Right atrium auricular region (tissue), 2 donors: Measurements from ENCODE around the gene WFIKKN2. TPM values are rescaled to one million over a fixed set of nuclear protein-coding genes. Genes with fewer than 3 reads are reported as not detected.

ENCODE experiments used
- DNase-seq: peaks from one replicate; pipeline ENCODE4 v3.0.0-alpha.2; 2019; ENCODE audit warnings: low spot score
- H3K27ac ChIP-seq, 2 donors: fragments of 200-600 bp; sonication (generic); 1 replicate in 1 of 2; 2 replicates in 1 of 2; pipeline ENCODE4 v1.5.1; 2016 to 2019
- H3K27me3 ChIP-seq, 2 donors: fragments of 200-600 bp; sonication (generic); one replicate each; pipeline versions ENCODE4 v1.5.1 to v1.6.0; 2017 to 2019
- H3K36me3 ChIP-seq: fragments of 200-600 bp; sonication (generic); one replicate; pipeline ENCODE4 v1.5.1; 2016
- H3K4me1 ChIP-seq, 2 donors: fragments of 200-600 bp; sonication (generic); one replicate each; pipeline versions ENCODE4 v1.5.1 to v1.6.0; 2017 to 2019
- H3K4me3 ChIP-seq, 2 donors: fragments of 200-600 bp; sonication (generic); 1 replicate in 1 of 2; 2 replicates in 1 of 2; pipeline ENCODE4 v1.5.1; 2017 to 2019; ENCODE audit warnings: mild to moderate bottlenecking in 1 of 2, moderate library complexity in 1 of 2
- H3K9me3 ChIP-seq, 2 donors: fragments of 200-600 bp; sonication (generic); one replicate each; pipeline ENCODE4 v1.5.1; 2019
- total RNA-seq, 2 donors: library from RNA; depleted of rRNA; stranded (reverse); fragments of >200 nt; gene quantifications; one replicate each; pipeline ENCODE4 v1.1.0, GENCODE V29; 2016
- TF ChIP-seq, protein P1 (sequence below), 2 donors: fragments of 200-600 bp; sonication (generic); IDR thresholded peaks; one replicate each; pipeline ENCODE4 v1.5.1; 2019; ENCODE audit warnings: antibody characterized with exemption in 2 of 2

WFIKKN2 gene
- total RNA-seq, 2 donors from 2014 or later = 0.26 to 0.31 TPM

DNA sequence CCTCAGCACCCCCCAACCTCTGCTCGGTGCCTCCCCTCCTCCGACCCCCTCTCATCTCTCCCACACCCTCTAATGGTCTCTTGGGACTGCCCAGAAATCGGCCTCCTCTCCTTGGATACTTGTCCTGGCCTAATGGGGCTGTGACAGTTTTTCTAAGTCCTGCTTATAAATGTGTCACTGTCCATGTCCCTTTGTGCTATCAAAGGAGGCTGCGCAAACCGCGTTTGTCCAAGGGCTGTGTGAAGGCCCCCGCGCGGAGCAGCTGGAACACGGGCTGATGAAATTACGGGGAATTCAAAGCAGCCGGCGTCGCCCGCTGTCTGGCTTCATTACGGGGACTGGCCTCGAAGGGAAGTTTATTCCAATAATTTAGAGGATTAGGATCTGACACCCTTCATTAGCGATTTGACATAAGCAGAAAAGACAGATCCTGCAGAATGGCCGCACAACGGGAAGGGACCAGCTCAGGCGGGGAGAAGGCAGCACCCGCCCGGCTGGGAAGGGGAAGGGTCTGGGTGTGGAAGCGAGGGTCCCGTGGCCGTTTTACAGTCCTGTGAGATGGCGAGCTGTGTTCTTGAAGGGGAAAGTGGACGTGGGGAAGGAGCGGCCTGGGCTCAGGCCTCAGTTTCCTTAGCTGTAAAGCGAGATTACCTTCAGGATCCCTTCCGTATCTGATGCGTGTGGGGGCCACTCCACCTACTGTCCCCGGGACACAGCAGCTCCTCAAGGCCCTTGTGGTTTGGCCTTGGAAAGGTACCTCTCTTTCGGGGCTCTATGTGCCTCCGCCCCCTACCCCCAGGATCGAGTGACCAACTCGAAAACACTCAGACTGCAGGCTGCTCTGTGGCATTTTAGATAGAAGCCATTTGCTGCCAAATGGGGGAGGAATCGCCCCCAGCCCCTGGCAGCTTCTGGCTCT is 1.6 kb upstream of the WFIKKN2 start:
- no peaks in the 10 kb centered on the region for H3K36me3 ChIP-seq
- H3K4me3 ChIP-seq = no peak overlapping the region
- TF ChIP-seq, protein P1, sequence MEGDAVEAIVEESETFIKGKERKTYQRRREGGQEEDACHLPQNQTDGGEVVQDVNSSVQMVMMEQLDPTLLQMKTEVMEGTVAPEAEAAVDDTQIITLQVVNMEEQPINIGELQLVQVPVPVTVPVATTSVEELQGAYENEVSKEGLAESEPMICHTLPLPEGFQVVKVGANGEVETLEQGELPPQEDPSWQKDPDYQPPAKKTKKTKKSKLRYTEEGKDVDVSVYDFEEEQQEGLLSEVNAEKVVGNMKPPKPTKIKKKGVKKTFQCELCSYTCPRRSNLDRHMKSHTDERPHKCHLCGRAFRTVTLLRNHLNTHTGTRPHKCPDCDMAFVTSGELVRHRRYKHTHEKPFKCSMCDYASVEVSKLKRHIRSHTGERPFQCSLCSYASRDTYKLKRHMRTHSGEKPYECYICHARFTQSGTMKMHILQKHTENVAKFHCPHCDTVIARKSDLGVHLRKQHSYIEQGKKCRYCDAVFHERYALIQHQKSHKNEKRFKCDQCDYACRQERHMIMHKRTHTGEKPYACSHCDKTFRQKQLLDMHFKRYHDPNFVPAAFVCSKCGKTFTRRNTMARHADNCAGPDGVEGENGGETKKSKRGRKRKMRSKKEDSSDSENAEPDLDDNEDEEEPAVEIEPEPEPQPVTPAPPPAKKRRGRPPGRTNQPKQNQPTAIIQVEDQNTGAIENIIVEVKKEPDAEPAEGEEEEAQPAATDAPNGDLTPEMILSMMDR (IDR thresholded peaks at IDR 0.05) = no peak
- H3K27ac ChIP-seq = no peak overlapping the region
- DNase-seq = no peak
- H3K9me3 ChIP-seq = no peaks in the 10 kb centered on the region
- H3K4me1 ChIP-seq = peaks cover 0 to 11% of the 10 kb centered on the region in 2 donors
- no peaks in the 10 kb centered on the region for H3K27me3 ChIP-seq

DNA sequence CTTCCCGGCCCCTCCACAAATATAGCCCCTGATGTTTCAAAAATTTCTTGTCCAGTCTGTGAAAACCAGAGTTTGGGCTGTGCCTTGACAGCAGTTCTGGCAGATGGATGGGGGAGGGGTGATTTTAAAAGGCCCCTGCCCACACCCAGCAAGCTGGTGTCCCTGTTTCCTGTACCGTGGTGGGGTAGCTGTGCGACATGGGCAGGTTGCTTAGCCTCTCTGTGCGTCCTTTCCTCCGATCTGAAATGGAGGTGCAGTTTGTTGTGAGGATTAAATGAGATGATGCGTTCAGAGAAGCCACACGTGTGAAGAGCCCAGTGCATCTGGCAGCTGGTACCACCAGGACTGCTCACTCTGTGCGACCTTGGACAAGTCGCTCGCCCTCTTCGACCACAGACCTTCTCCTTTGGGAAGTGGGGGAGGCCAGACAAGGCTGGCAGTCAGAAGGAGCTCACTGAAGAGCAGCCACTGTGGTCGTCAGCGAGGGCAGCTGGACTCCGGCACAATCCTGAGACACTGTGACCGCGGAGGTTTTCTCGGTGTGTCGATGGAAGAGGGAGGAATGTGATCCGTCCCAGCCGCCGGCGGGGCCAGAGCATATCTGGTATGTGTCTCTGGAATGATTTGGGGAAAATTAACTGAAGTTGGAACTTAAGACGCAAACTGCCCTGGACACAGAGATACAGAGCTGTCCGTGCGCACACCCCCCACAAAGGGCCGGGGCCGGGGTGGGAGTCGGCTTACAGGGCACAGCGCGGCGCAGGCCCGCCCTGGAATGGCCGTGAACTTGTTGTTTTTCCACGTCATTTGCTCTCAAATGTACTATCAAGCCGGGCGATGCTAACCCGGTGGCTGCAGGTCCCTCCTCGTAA is 721 bp upstream of the WFIKKN2 start:
- no peaks in the 10 kb centered on the region for H3K9me3 ChIP-seq
- H3K27ac ChIP-seq = no peak overlapping the region
- no peak for DNase-seq
- TF ChIP-seq, protein P1 (IDR thresholded peaks at IDR 0.05) = no peak
- H3K4me3 ChIP-seq = peak overlapping the region; percentile 0 to 26
- no peaks in the 10 kb centered on the region for H3K27me3 ChIP-seq
- peaks cover 0 to 11% of the 10 kb centered on the region in 2 donors for H3K4me1 ChIP-seq
- no peaks in the 10 kb centered on the region for H3K36me3 ChIP-seq

DNA sequence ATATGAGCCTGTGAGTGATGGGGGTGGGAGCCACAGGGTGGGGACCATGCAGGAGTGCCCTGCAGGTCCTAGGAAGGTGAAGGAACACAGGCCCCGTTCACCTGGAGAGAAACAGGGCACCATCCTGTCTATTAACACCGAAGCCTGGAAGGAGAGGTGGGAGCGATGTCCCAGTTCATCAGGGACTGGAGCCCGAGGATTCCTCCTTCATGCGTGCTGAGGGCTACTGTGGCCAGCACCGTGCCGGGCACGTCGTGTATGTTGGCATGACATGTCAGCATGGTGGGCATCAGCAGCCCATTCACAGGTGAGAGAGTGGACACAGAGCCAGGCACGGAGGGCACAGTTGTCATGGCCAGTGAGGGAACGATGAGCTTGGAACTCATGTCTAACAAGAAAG is 1.4 kb downstream of the WFIKKN2 start:
- TF ChIP-seq, protein P1 (IDR thresholded peaks at IDR 0.05) = no peak
- Histone ChIP-seq H3K4me3 (no peak overlapping the region), H3K9me3 (no peaks in the 10 kb centered on the region), H3K27ac (no peak overlapping the region), H3K4me1 (peaks cover 0 to 5% of the 10 kb centered on the region in 2 donors), H3K36me3 (no peaks in the 10 kb centered on the region), H3K27me3 (no peaks in the 10 kb centered on the region)
- no peak for DNase-seq

GRCh38 chr17:50837286-50837979 is 2.0 kb downstream of the WFIKKN2 start:
- Histone ChIP-seq H3K4me1 (peaks cover 0 to 5% of the 10 kb centered on the region in 2 donors), H3K27me3 (no peaks in the 10 kb centered on the region), H3K4me3 (no peak overlapping the region), H3K9me3 (no peaks in the 10 kb centered on the region), H3K36me3 (no peaks in the 10 kb centered on the region), H3K27ac (no peak overlapping the region)
- no peak for DNase-seq
- TF ChIP-seq, protein P1 (IDR thresholded peaks at IDR 0.05) = no peak
